ENCODE data around the gene SEC23B.
A peak's percentile ranks its signal among the peaks of the same experiment; 100 is the strongest.
"Not testable (repeated sequence)": the region's sequence is repeated elsewhere in the genome, so short reads cannot be mapped to it uniquely, and the experiment has no call there.

Gene SEC23B

GRCh38 chr20:18507218-18508191 is at the start of gene SEC23B:
TSS of gene SEC23B (plus strand) at chr20:18507940. CDS start at chr20:18510836, 2,896 bp downstream.
- peaks cover 59% of the 10 kb centered on the region for H3K4me1 Mint-ChIP-seq
- peak within 1 kb of the TSS; percentile 100 for H3K27ac Mint-ChIP-seq
- H3K4me3 Mint-ChIP-seq, result peak within 1 kb of the TSS; percentile 99
- CTCF ChIA-PET, result interaction anchor here (3.5 kb wide), 1 partner anchor 11 kb away, joined by 17 read pairs; the partner anchor contains the start of gene RBBP9
- peak; percentile 98 for DNase-seq
- H3K9me3 Mint-ChIP-seq, result no peaks in the 10 kb centered on the region
- peaks cover 34% of the 10 kb centered on the region for H3K36me3 Mint-ChIP-seq
- peaks cover 11% of the 10 kb centered on the region for H3K27me3 Mint-ChIP-seq

- Mint-ChIP-seq H3K4me3 (peak overlapping the region; percentile 94), H3K27ac (no peak overlapping the region), H3K27me3 (peaks cover 5% of the 10 kb centered on the region), H3K9me3 (no peaks in the 10 kb centered on the region), H3K4me1 (peaks cover 36% of the 10 kb centered on the region), H3K36me3 (peaks cover 5% of the 10 kb centered on the region)
- CTCF ChIA-PET, result no interaction called here
- no peak for DNase-seq
Measured at GRCh38 chr20:18465536-18466200, 42.1 kb upstream of the SEC23B start.

- CTCF ChIA-PET, result interaction anchor here (1.3 kb wide), 1 partner anchor 31 kb away, joined by 3 read pairs; the partner anchor contains the start of gene RBBP9
- H3K27ac Mint-ChIP-seq, result no peak overlapping the region
Measured at GRCh38 chr20:18466574-18466893, 41.2 kb upstream of the SEC23B start.

GRCh38 chr20:18466894-18467730 is 40.6 kb upstream of the SEC23B start, which contains the start of the genes DZANK1 and POLR3F:
TSS of gene DZANK1 (minus strand) at chr20:18467030. CDS start at chr20:18465358, 1,672 bp downstream.
TSS of gene POLR3F (plus strand) at chr20:18467390. CDS start at chr20:18467507, 117 bp downstream.
- Mint-ChIP-seq H3K4me3 (peak within 1 kb of the TSS; percentile 94), H3K27me3 (peaks cover 5% of the 10 kb centered on the region), H3K4me1 (peaks cover 36% of the 10 kb centered on the region), H3K27ac (peak within 1 kb of the TSS; percentile 90), H3K9me3 (no peaks in the 10 kb centered on the region), H3K36me3 (peaks cover 5% of the 10 kb centered on the region)
- CTCF ChIA-PET, result interaction anchor here (1.3 kb wide), 1 partner anchor 30 kb away, joined by 3 read pairs; the partner anchor contains the start of gene RBBP9
- DNase-seq, result peak; percentile 96

More at GRCh38 chr20:18466574-18466893, 41.2 kb upstream of the SEC23B start:
- no peaks in the 10 kb centered on the region for H3K9me3 Mint-ChIP-seq
- peaks cover 36% of the 10 kb centered on the region for H3K4me1 Mint-ChIP-seq
- DNase-seq, result no peak
- peak overlapping the region; percentile 94 for H3K4me3 Mint-ChIP-seq
- H3K27me3 Mint-ChIP-seq, result peaks cover 5% of the 10 kb centered on the region
- peaks cover 5% of the 10 kb centered on the region for H3K36me3 Mint-ChIP-seq

- Mint-ChIP-seq H3K4me3 (no peak overlapping the region), H3K36me3 (peaks cover 32% of the 10 kb centered on the region), H3K9me3 (no peaks in the 10 kb centered on the region), H3K27ac (no peak overlapping the region), H3K4me1 (no peaks in the 10 kb centered on the region), H3K27me3 (no peaks in the 10 kb centered on the region)
- CTCF ChIA-PET, result interaction anchor here (1.1 kb wide), 1 partner anchor 16 kb away, joined by 4 read pairs; no protein-coding TSS in a partner anchor
- DNase-seq, result no peak
Measured at GRCh38 chr20:18477218-18477617, 30.5 kb upstream of the SEC23B start.

DNA sequence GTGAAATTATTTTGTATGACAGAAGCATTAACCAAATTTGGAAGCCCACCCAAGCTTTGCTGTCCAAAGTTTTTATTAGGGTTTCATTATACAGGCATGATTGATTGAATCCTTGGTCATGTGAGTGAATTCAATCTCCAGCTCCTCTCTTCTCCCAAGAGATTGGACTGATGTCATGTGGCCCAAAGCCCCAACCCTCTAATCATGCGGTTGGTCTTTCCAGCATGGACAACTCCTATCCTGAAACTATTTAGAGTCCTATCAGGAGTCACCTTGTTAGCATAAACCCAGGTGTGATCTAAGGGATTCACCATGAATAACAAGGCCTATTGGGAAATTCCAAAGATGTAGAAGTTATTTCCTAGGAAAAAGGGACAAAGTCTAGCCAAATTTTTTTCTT is 29.9 kb upstream of the SEC23B start:
- no peaks in the 10 kb centered on the region for H3K4me1 Mint-ChIP-seq
- CTCF ChIA-PET, result interaction anchor here (1.1 kb wide), 1 partner anchor 16 kb away, joined by 4 read pairs; no protein-coding TSS in a partner anchor
- no peak overlapping the region for H3K27ac Mint-ChIP-seq
- H3K36me3 Mint-ChIP-seq, result peaks cover 36% of the 10 kb centered on the region
- no peak overlapping the region for H3K4me3 Mint-ChIP-seq
- H3K27me3 Mint-ChIP-seq, result no peaks in the 10 kb centered on the region
- no peak for DNase-seq
- H3K9me3 Mint-ChIP-seq, result no peaks in the 10 kb centered on the region

GRCh38 chr20:18481596-18481995 is 26.1 kb upstream of the SEC23B start:
- H3K36me3 Mint-ChIP-seq, result peaks cover 45% of the 10 kb centered on the region
- H3K4me3 Mint-ChIP-seq, result no peak overlapping the region
- H3K27me3 Mint-ChIP-seq, result no peaks in the 10 kb centered on the region
- peak overlapping the region; percentile 55 for H3K27ac Mint-ChIP-seq
- H3K4me1 Mint-ChIP-seq, result no peaks in the 10 kb centered on the region
- H3K9me3 Mint-ChIP-seq, result no peaks in the 10 kb centered on the region
- no peak for DNase-seq
- CTCF ChIA-PET, result no interaction called here

DNA sequence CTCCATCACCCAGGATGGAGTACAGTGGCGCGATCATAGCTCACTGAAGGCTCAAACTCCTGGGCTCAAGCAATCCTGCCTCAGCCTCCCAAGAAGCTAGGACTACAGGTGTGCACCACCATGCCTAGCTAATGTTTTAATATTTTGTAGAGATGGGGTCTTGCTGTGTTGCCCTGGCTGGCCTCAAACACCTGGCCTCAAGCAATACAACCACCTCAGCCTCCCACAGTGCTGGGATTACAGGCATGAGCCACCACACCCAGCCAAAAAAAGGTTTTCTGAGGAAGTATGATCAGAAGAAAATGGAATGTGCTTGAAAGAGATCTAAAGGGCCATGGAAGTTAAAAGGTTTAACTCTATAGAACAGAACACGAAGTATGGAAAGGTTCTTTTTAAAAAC is 19.4 kb upstream of the SEC23B start:
- CTCF ChIA-PET, result no interaction called here
- Mint-ChIP-seq H3K36me3 (peaks cover 47% of the 10 kb centered on the region), H3K4me1 (no peaks in the 10 kb centered on the region), H3K9me3 (no peaks in the 10 kb centered on the region), H3K27me3 (no peaks in the 10 kb centered on the region), H3K27ac (no peak overlapping the region), H3K4me3 (no peak overlapping the region)
- DNase-seq, result no peak

DNA sequence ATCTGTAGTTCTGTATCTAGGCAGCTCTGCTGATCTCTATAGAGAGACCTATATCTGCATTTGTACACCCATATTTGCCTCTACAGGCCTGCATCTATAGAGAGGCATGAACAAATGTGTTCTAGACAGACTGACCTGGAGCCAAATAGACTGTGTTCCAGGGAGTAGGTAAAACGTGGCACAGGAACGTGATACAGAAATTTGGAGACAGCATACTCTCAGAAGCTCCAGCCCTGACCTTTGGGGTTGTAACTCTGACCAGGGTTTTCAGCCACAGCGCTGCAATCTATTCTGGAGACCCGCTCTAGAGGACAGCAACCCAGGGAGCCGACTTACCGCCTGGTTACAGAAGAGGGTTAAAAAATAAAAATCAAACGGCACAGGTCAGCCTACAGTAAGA is 11.7 kb upstream of the SEC23B start:
- Mint-ChIP-seq H3K4me3 (peak overlapping the region; percentile 96), H3K4me1 (peaks cover 24% of the 10 kb centered on the region), H3K9me3 (no peaks in the 10 kb centered on the region), H3K27me3 (no peaks in the 10 kb centered on the region), H3K36me3 (peaks cover 14% of the 10 kb centered on the region), H3K27ac (no peak overlapping the region)
- CTCF ChIA-PET, result interaction anchor here (1.6 to 3.1 kb wide), 2 partner anchors 11 to 13 kb away, joined by 6 to 17 read pairs; partner anchors contain the start of gene SEC23B
- no peak for DNase-seq

DNA sequence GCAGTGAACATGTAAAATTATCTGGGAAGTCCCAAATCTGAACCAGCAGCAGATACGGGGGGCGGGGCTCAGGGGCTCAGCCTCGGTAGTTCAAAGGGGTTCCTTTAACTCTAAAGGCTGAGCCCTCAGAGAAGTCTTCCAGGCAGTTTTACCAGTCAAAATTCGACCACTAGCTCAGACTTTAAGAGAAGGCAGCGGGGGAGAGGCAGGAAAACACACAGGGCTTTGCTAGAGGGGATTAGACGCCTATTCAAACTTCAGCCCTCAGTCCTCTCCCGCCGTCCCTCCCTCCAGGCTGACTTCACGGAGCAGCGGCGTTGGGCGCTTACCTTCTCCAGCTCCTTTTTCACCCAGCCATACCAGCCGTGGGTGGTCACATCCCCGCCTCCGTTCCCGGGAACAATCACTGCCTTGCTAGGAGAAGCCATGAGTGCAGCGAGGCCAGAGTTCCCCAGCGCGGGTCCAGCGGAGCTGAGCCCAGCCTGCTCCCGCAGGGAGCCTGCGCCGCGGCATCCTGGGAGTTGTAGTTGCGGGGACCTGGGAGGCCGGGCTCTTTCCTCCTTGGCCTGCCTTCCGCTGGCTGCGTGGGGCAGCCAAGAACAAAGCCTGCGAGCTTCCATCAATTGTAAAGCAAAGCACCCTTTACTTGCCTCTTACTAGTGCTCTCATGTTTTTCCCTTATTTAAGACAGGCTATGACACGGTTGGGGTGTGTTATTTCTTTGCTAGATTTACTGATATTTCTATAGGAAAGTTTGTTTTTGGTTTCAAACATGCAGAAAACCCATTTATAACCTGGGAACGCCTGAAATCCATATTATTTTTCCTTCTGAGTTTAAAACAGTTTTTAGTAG is 10.8 kb upstream of the SEC23B start, which contains the start of gene RBBP9:
Gene RBBP9 (minus strand): TSS at position 486 of the 853 bp plus-strand sequence. CDS start 58 bp downstream, at position 428.
- Mint-ChIP-seq H3K9me3 (no peaks in the 10 kb centered on the region), H3K36me3 (peaks cover 10% of the 10 kb centered on the region), H3K27me3 (peaks cover 3% of the 10 kb centered on the region), H3K27ac (peak within 1 kb of the TSS; percentile 84), H3K4me1 (peaks cover 24% of the 10 kb centered on the region), H3K4me3 (peak within 1 kb of the TSS; percentile 96)
- CTCF ChIA-PET, result interaction anchor here (1.6 to 3.1 kb wide), 3 partner anchors 10 to 30 kb away, joined by 3 to 17 read pairs (median 6); partner anchors contain the start of genes DZANK1, POLR3F and SEC23B
- peak; percentile 86 for DNase-seq

GRCh38 chr20:18497603-18498002 is 10.1 kb upstream of the SEC23B start:
- CTCF ChIA-PET, result interaction anchor here (1.7 to 3.1 kb wide), 2 partner anchors 9 to 30 kb away, joined by 3 to 17 read pairs; partner anchors contain the start of genes DZANK1, POLR3F and SEC23B
- peaks cover 10% of the 10 kb centered on the region for H3K36me3 Mint-ChIP-seq
- H3K27me3 Mint-ChIP-seq, result peaks cover 4% of the 10 kb centered on the region
- H3K4me3 Mint-ChIP-seq, result peak overlapping the region; percentile 96
- peaks cover 24% of the 10 kb centered on the region for H3K4me1 Mint-ChIP-seq
- no peak for DNase-seq
- H3K9me3 Mint-ChIP-seq, result no peaks in the 10 kb centered on the region
- H3K27ac Mint-ChIP-seq, result peak overlapping the region; percentile 84

DNA sequence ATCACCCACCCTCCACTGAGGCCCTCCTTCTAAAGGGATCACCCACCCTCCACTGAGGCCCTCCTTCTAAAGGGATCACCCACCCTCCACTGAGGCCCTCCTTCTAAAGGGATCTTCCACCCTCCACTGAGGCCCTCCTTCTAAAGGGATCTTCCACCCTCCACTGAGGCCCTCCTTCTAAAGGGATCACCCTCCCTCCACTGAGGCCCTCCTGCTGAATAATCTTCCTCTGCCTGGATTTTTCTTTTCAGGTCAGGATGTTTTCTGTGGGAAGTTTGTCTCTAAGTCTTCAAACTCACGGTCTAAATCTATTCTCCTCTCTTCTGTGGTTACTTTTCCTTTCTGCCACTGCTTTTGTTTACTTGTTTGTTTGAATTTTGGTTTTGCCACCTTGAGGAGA is 6.1 kb upstream of the SEC23B start:
- DNase-seq, CTCF ChIA-PET, H3K4me3 Mint-ChIP-seq, H3K36me3 Mint-ChIP-seq, H3K27ac Mint-ChIP-seq, H3K9me3 Mint-ChIP-seq: not testable (repeated sequence)
- H3K4me1 Mint-ChIP-seq, result peaks cover 22% of the 10 kb centered on the region
- H3K27me3 Mint-ChIP-seq, result peaks cover 15% of the 10 kb centered on the region
